SU-DHL-6 (cell line): ENCODE data around the gene CHI3L2.

Experiments used
- EZH2phosphoT487 ChIP-seq: fragments of 200-600 bp; sonication (generic), shearing (Covaris generic); conservative IDR thresholded peaks from 2 replicates; pipeline ENCODE4 v1.6.1; 2018; ENCODE audit warnings: mild to moderate bottlenecking, antibody characterized with exemption, low read length, moderate library complexity, mixed read lengths
- TF ChIP-seq, protein P1 (sequence below): fragments of 200-600 bp; sonication (generic); IDR thresholded peaks from one replicate; pipeline ENCODE4 v1.5.1; 2017; ENCODE audit warnings: antibody characterized with exemption, mild to moderate bottlenecking, low read length, moderate library complexity; ENCODE audit not compliant: insufficient read depth, poor library complexity, severe bottlenecking

DNA sequence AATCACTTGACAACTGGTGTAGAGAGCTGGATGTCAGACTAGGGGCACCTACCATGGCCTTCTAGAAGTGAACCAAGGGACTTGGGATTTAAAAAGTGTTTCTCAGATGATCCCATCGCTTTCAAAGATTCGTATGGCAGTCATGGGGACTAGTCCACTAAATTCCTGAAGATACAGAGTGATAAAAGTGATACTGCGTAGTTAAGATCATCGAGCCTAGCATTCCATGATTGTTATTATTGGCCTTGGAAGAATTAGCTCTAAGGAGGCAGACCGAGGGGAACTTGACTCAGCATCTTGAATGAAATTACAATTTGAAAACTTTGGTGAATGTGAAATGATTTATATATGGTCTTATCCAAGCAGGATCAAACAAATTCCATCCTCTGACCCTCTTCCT lies 61.9 kb downstream of the CHI3L2 start:
- TF ChIP-seq EZH2phosphoT487 = no peak
- TF ChIP-seq, protein P1, sequence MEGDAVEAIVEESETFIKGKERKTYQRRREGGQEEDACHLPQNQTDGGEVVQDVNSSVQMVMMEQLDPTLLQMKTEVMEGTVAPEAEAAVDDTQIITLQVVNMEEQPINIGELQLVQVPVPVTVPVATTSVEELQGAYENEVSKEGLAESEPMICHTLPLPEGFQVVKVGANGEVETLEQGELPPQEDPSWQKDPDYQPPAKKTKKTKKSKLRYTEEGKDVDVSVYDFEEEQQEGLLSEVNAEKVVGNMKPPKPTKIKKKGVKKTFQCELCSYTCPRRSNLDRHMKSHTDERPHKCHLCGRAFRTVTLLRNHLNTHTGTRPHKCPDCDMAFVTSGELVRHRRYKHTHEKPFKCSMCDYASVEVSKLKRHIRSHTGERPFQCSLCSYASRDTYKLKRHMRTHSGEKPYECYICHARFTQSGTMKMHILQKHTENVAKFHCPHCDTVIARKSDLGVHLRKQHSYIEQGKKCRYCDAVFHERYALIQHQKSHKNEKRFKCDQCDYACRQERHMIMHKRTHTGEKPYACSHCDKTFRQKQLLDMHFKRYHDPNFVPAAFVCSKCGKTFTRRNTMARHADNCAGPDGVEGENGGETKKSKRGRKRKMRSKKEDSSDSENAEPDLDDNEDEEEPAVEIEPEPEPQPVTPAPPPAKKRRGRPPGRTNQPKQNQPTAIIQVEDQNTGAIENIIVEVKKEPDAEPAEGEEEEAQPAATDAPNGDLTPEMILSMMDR = no peak
